ENCODE measurements around the gene AMPD2.

The AMPD2 gene

GRCh38 chr1:109643385-109644230 lies 24.0 kb downstream of the AMPD2 start:
- peak overlapping the region; percentile 61 for H4K8ac ChIP-seq (ENCODE audit: low read depth, low read length)
- H3K79me1 ChIP-seq (ENCODE audit: low read length), result peaks cover 3% of the 10 kb centered on the region
- H3K4me1 ChIP-seq (ENCODE audit: control insufficient read depth in 1 of 2, insufficient read depth in 2 of 2, low read length in 2 of 2), result peaks cover 3 to 8% of the 10 kb centered on the region in 2 experiments
- no peak overlapping the region for H2BK120ac ChIP-seq (ENCODE audit: insufficient read depth, low read length, poor library complexity)
- peak overlapping the region; percentile 7 for H4K91ac ChIP-seq (ENCODE audit: low read depth, low read length)
- H3K18ac ChIP-seq (ENCODE audit: low read length), result no peak overlapping the region
- H3K79me2 ChIP-seq (ENCODE audit: control insufficient read depth, insufficient read depth, low read length, poor library complexity), result no peaks in the 10 kb centered on the region
- H3K27me3 ChIP-seq (ENCODE audit: insufficient read depth, low read length), result no peaks in the 10 kb centered on the region
- peak overlapping the region; percentile 15 for H3K14ac ChIP-seq (ENCODE audit: low read length)
- peak overlapping the region; percentile 3 for H2AFZ ChIP-seq (ENCODE audit: insufficient read depth, low read length, poor library complexity)
- no peak overlapping the region for H2BK5ac ChIP-seq (ENCODE audit: low read depth, low read length, poor library complexity)
- H2BK12ac ChIP-seq (ENCODE audit: low read length), result peak overlapping the region; percentile 79
- H3K4ac ChIP-seq (ENCODE audit: low read depth, low read length), result no peak overlapping the region
- no CpG with 5 or more reads among the region's 32 CpGs for WGBS (ENCODE audit: extremely low coverage, insufficient coverage, insufficient read length)
- H3K36me3 ChIP-seq (ENCODE audit: control insufficient read depth in 1 of 2, insufficient read depth in 2 of 2, low read length in 2 of 2), result no peaks in the 10 kb centered on the region
- H3K4me2 ChIP-seq (ENCODE audit: low read length), result no peak overlapping the region
- H3K27ac ChIP-seq (ENCODE audit: low read depth, low read length), result no peak overlapping the region
- H3K9ac ChIP-seq (ENCODE audit: low read length), result no peak overlapping the region
- no peak overlapping the region for H3K23ac ChIP-seq (ENCODE audit: low read length)
- H2AK5ac ChIP-seq (ENCODE audit: low read length), result peak overlapping the region; percentile 65
- H3K9me3 ChIP-seq (ENCODE audit: insufficient read depth, low read depth, low read length), result no peaks in the 10 kb centered on the region
- peak; percentile 75 to 87 for DNase-seq
- peak overlapping the region; percentile 11 for H4K12ac ChIP-seq (ENCODE audit: low read depth, low read length)
- no peak overlapping the region for H3K4me3 ChIP-seq (ENCODE audit: low read depth, low read length)

GRCh38 chr1:109644670-109645069 lies 25.0 kb downstream of the AMPD2 start:
- H2BK5ac ChIP-seq (ENCODE audit: low read depth, low read length, poor library complexity), result no peak overlapping the region
- peak; percentile 35 to 66 for DNase-seq
- H3K9me3 ChIP-seq (ENCODE audit: insufficient read depth, low read depth, low read length), result no peaks in the 10 kb centered on the region
- WGBS (ENCODE audit: extremely low coverage, insufficient coverage, insufficient read length), result no CpG with 5 or more reads among the region's 10 CpGs
- no peak overlapping the region for H4K91ac ChIP-seq (ENCODE audit: low read depth, low read length)
- H3K79me1 ChIP-seq (ENCODE audit: low read length), result peaks cover 3% of the 10 kb centered on the region
- H4K8ac ChIP-seq (ENCODE audit: low read depth, low read length), result no peak overlapping the region
- H3K4me1 ChIP-seq (ENCODE audit: control insufficient read depth in 1 of 2, insufficient read depth in 2 of 2, low read length in 2 of 2), result peaks cover 3 to 8% of the 10 kb centered on the region in 2 experiments
- no peak overlapping the region for H3K18ac ChIP-seq (ENCODE audit: low read length)
- H2AK5ac ChIP-seq (ENCODE audit: low read length), result no peak overlapping the region
- H3K79me2 ChIP-seq (ENCODE audit: control insufficient read depth, insufficient read depth, low read length, poor library complexity), result no peaks in the 10 kb centered on the region
- H3K14ac ChIP-seq (ENCODE audit: low read length), result no peak overlapping the region
- no peak overlapping the region for H3K4me3 ChIP-seq (ENCODE audit: low read depth, low read length)
- no peaks in the 10 kb centered on the region for H3K36me3 ChIP-seq (ENCODE audit: control insufficient read depth in 1 of 2, insufficient read depth in 2 of 2, low read length in 2 of 2)
- no peak overlapping the region for H3K9ac ChIP-seq (ENCODE audit: low read length)
- no peak overlapping the region for H3K4ac ChIP-seq (ENCODE audit: low read depth, low read length)
- H2AFZ ChIP-seq (ENCODE audit: insufficient read depth, low read length, poor library complexity), result peak overlapping the region; percentile 27
- no peak overlapping the region for H3K23ac ChIP-seq (ENCODE audit: low read length)
- H3K4me2 ChIP-seq (ENCODE audit: low read length), result no peak overlapping the region
- no peak overlapping the region for H2BK120ac ChIP-seq (ENCODE audit: insufficient read depth, low read length, poor library complexity)
- H3K27me3 ChIP-seq (ENCODE audit: insufficient read depth, low read length), result no peaks in the 10 kb centered on the region
- H3K27ac ChIP-seq (ENCODE audit: low read depth, low read length), result no peak overlapping the region
- no peak overlapping the region for H2BK12ac ChIP-seq (ENCODE audit: low read length)
- no peak overlapping the region for H4K12ac ChIP-seq (ENCODE audit: low read depth, low read length)

GRCh38 chr1:109649491-109649914 lies 29.9 kb downstream of the AMPD2 start:
- H3K9ac ChIP-seq (ENCODE audit: low read length), result no peak overlapping the region
- H3K36me3 ChIP-seq (ENCODE audit: control insufficient read depth in 1 of 2, insufficient read depth in 2 of 2, low read length in 2 of 2), result no peaks in the 10 kb centered on the region
- no peaks in the 10 kb centered on the region for H3K27me3 ChIP-seq (ENCODE audit: insufficient read depth, low read length)
- H3K27ac ChIP-seq (ENCODE audit: low read depth, low read length), result no peak overlapping the region
- H2BK12ac ChIP-seq (ENCODE audit: low read length), result no peak overlapping the region
- peaks cover 0 to 2% of the 10 kb centered on the region in 2 experiments for H3K4me1 ChIP-seq (ENCODE audit: control insufficient read depth in 1 of 2, insufficient read depth in 2 of 2, low read length in 2 of 2)
- no peak overlapping the region for H4K12ac ChIP-seq (ENCODE audit: low read depth, low read length)
- no peak overlapping the region for H2BK120ac ChIP-seq (ENCODE audit: insufficient read depth, low read length, poor library complexity)
- no peak overlapping the region for H3K18ac ChIP-seq (ENCODE audit: low read length)
- H2AFZ ChIP-seq (ENCODE audit: insufficient read depth, low read length, poor library complexity), result no peak overlapping the region
- H3K23ac ChIP-seq (ENCODE audit: low read length), result no peak overlapping the region
- H3K4me3 ChIP-seq (ENCODE audit: low read depth, low read length), result no peak overlapping the region
- H4K91ac ChIP-seq (ENCODE audit: low read depth, low read length), result no peak overlapping the region
- no peaks in the 10 kb centered on the region for H3K79me1 ChIP-seq (ENCODE audit: low read length)
- no peak overlapping the region for H3K14ac ChIP-seq (ENCODE audit: low read length)
- peak in 1 of 2 donors; percentile 32 for DNase-seq
- no peak overlapping the region for H2BK5ac ChIP-seq (ENCODE audit: low read depth, low read length, poor library complexity)
- H3K4ac ChIP-seq (ENCODE audit: low read depth, low read length), result no peak overlapping the region
- H4K8ac ChIP-seq (ENCODE audit: low read depth, low read length), result no peak overlapping the region
- H3K79me2 ChIP-seq (ENCODE audit: control insufficient read depth, insufficient read depth, low read length, poor library complexity), result no peaks in the 10 kb centered on the region
- H3K4me2 ChIP-seq (ENCODE audit: low read length), result no peak overlapping the region
- H2AK5ac ChIP-seq (ENCODE audit: low read length), result no peak overlapping the region
- H3K9me3 ChIP-seq (ENCODE audit: insufficient read depth, low read depth, low read length), result no peaks in the 10 kb centered on the region
- no CpG with 5 or more reads among the region's 4 CpGs for WGBS (ENCODE audit: extremely low coverage, insufficient coverage, insufficient read length)

GRCh38 chr1:109650609-109651008 lies 31.0 kb downstream of the AMPD2 start:
- H4K91ac ChIP-seq (ENCODE audit: low read depth, low read length), result no peak overlapping the region
- no peak overlapping the region for H2BK120ac ChIP-seq (ENCODE audit: insufficient read depth, low read length, poor library complexity)
- no peak for DNase-seq
- H3K79me1 ChIP-seq (ENCODE audit: low read length), result no peaks in the 10 kb centered on the region
- H2BK5ac ChIP-seq (ENCODE audit: low read depth, low read length, poor library complexity), result no peak overlapping the region
- no peak overlapping the region for H2BK12ac ChIP-seq (ENCODE audit: low read length)
- H3K23ac ChIP-seq (ENCODE audit: low read length), result no peak overlapping the region
- no peak overlapping the region for H3K4me2 ChIP-seq (ENCODE audit: low read length)
- H3K9me3 ChIP-seq (ENCODE audit: insufficient read depth, low read depth, low read length), result no peaks in the 10 kb centered on the region
- H3K36me3 ChIP-seq (ENCODE audit: control insufficient read depth in 1 of 2, insufficient read depth in 2 of 2, low read length in 2 of 2), result no peaks in the 10 kb centered on the region
- no peak overlapping the region for H4K8ac ChIP-seq (ENCODE audit: low read depth, low read length)
- no peaks in the 10 kb centered on the region for H3K79me2 ChIP-seq (ENCODE audit: control insufficient read depth, insufficient read depth, low read length, poor library complexity)
- H4K12ac ChIP-seq (ENCODE audit: low read depth, low read length), result no peak overlapping the region
- WGBS (ENCODE audit: extremely low coverage, insufficient coverage, insufficient read length), result no CpG with 5 or more reads among the region's 3 CpGs
- H3K27me3 ChIP-seq (ENCODE audit: insufficient read depth, low read length), result no peaks in the 10 kb centered on the region
- H3K27ac ChIP-seq (ENCODE audit: low read depth, low read length), result no peak overlapping the region
- H3K4ac ChIP-seq (ENCODE audit: low read depth, low read length), result no peak overlapping the region
- H3K4me3 ChIP-seq (ENCODE audit: low read depth, low read length), result no peak overlapping the region
- no peak overlapping the region for H3K14ac ChIP-seq (ENCODE audit: low read length)
- no peak overlapping the region for H3K18ac ChIP-seq (ENCODE audit: low read length)
- H2AFZ ChIP-seq (ENCODE audit: insufficient read depth, low read length, poor library complexity), result no peak overlapping the region
- H3K9ac ChIP-seq (ENCODE audit: low read length), result no peak overlapping the region
- peaks cover 2% of the 10 kb centered on the region in 2 experiments for H3K4me1 ChIP-seq (ENCODE audit: control insufficient read depth in 1 of 2, insufficient read depth in 2 of 2, low read length in 2 of 2)
- no peak overlapping the region for H2AK5ac ChIP-seq (ENCODE audit: low read length)
